ENCODE results near the gene HEBP1. TPM values are rescaled to one million over a fixed set of nuclear protein-coding genes. Genes with fewer than 3 reads are reported as not detected.

The HEBP1 gene
- polyA plus RNA-seq, 12 donors = 35.7 to 56.1 (median 39.2) TPM; not detected in 1

DNA sequence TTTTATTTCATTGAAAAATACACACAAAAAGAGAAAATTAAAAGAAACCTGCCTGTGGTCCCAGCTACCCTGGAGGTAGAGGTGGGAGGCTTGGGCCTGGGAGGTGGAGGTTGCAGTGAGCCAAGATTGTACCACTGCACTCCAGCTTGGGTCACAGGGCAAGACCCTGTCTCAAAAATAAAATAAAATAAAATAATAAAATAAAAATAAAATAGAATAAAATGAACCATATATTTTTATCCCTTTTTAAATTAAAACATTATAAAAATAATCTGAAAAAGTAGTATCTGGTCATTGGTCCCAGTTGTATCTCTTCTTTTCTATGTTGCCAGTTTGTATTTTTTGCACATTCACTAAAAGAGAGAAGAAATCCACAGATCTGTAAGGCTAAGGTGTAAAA is 27.4 kb upstream of the HEBP1 start:
- no peak for DNase-seq

GRCh38 chr12:13027032-13027431 is 27.0 kb upstream of the HEBP1 start:
- no peak for DNase-seq

- DNase-seq = peak; percentile 69
Observed at GRCh38 chr12:13026286-13026685, 26.2 kb upstream of the HEBP1 start.

GRCh38 chr12:13024531-13024916 is 24.5 kb upstream of the HEBP1 start:
- no peak for DNase-seq

- DNase-seq = no peak
Observed at GRCh38 chr12:13023811-13024530, 23.9 kb upstream of the HEBP1 start.

DNA sequence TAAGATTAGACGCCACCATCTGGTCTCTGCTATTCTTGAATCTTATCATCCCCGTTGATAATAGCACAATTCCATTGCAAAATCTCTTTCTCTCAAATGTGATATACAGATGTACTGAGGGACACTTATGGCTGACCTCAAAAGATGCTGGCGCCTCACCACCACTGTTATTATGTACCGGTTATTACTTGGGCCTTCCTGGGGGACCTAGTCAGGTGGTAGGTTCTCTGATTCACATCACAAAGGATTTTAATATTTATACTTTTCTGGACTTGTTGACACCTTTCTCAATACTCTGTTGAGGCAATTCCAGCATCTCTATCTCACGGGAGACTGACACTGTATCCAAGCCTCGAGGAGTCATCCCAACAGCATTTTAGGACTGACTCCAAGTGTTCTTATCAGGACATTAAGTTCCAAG is 22.8 kb upstream of the HEBP1 start:
- no peak for DNase-seq

DNA sequence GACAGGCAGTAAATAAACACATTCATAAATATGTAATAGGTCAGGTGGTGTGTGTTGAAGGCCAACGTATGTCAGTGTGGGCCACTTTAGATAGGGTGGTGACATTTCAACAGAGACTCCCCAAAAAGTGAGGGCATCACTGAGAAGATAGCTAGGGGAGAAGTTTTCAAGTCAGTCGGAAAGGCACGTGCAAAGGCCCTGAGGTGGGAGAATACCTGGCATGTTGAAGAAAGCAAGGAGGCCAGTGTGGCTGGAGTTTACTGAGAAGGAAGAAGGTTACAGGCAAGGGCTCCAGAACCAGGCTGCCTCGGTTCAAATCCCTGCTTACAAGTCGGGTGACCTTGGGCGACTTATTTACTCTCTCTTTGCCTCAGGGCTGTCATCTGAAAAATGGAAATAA is 11.0 kb upstream of the HEBP1 start:
- no peak for DNase-seq

GRCh38 chr12:13008741-13009380 is 8.8 kb upstream of the HEBP1 start:
- no peak for DNase-seq

- DNase-seq = no peak
Observed at GRCh38 chr12:13007496-13008233, 7.6 kb upstream of the HEBP1 start.

DNA sequence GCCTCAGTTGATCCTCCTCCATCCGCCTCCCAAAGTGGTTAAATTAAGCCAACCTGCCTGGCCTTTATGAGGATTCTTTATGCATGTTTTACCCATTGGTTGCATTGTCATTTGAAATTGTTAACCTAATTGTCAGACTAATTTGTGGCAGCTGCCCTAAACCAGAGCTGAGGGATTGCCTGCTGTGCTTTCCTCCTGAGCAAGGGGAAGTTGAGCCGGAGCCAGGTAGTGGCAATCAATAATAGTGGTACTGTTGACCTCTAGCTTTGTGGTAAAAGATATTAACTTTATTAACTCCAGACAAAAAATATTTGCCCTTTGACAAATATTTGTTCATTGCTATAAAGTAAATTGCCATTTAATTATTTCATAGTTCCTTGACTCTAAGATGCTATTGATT is 5.6 kb upstream of the HEBP1 start:
- no peak for DNase-seq

GRCh38 chr12:13004986-13005385 is 4.9 kb upstream of the HEBP1 start:
- DNase-seq = no peak

DNA sequence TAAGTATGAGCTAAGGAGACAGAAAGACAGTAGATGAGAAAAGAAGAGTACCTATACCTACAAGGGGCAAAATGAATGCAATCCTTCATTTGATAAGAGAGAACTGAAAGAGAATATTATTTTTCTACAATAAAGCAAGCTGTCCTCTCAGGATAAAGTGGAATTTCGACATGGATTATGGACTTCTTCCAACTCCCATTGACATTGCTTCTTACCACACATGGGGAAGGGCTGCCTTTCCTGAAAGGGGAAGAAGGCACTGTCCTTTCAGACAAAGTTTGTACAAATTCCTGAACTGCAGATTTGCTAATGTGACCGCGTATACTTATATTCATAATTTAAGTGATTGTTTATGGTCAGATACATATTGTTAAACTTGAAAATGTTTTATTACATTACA is 4.3 kb upstream of the HEBP1 start:
- DNase-seq = no peak

- DNase-seq = no peak
Observed at GRCh38 chr12:13002301-13003097, 2.4 kb upstream of the HEBP1 start.

DNA sequence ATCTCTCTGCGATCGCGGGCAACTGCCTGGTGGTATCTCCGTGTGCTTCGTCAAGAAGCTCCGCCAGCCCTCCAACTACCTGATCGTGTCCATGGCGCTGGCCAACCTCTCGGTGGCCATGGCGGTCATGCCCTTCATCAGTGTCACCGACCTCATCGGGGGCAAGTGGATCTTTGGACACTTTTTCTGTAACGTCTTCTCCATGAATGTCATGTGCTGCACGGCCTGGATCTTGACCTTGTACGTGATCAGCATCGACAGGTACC is 1.6 kb upstream of the HEBP1 start:
- DNase-seq = no peak

DNA sequence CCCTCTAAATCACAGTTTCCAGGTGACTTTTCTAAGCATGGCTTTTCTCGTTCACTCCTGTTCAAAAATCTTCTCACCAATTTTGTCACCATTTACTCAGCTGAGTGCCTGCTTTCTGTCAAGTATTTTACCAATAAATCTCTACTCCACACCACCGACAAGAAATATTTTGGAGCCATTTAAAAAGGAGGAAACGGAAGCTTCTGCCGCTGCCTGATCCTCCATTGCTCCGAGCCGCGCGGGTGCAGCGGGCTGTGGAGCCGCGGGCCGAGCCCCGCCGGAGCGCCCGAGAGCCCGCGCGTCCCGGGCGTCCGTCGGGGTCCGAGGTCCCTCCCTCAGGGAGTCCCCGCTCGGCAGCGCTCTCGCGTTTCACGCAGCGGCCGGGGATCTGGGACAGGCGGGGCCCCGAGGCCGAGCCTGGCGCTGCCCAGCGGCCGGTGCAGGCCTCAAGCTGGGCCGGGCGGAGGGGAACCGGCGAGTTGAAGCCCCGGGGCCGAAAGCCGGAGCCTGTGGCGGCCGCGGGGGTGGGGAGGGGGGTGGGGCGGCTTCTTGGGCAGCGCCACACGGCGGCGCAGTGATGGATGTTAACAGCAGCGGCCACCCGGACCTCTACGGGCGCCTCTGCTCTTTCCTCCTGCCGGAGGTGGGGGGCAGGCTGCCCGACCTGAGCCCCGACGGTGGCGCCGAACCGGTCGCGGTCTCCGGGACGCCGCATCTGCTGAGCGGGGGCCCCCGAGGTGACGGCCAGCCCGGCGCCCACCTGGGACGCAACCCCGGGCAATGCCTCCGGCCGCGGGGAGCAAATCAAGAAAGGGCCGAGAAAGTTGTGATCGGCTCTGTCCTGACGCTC is 1.1 kb upstream of the HEBP1 start:
- DNase-seq = peak; percentile 66

GRCh38 chr12:13000616-13000924 is 505 bp upstream of the HEBP1 start:
- DNase-seq = no peak

DNA sequence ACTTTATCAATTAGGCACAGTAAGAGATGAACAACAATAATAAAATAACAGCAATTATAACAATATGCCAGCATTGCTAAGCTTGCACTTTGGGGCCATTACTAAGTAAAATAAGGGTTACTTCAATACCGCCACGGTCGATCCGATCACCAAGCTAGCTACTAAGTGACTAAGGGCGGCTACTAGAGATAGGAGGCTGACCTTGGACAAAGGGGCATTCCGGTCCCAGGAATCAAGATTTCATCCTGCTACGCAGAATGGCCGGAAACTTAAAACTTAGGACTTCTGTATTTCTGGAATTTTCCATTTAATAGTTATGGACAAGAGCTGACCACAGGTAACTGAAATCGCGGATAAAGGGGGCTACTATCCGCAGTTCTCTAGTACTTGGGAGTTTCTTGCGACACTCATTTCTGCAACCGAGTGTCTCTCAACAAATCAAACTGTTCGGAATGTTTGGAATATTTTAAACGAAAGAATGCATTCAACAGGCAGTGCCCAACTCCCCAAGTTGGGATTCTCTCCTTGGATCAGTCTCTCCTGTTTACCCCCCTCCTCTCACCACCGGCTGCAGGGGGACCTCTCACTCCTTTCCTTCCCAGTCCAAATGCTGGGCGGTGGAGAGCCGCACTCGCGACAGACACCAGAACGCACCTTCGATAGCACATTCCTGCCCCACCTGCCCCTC is 650 bp downstream of the HEBP1 start:
- no peak for DNase-seq

DNA sequence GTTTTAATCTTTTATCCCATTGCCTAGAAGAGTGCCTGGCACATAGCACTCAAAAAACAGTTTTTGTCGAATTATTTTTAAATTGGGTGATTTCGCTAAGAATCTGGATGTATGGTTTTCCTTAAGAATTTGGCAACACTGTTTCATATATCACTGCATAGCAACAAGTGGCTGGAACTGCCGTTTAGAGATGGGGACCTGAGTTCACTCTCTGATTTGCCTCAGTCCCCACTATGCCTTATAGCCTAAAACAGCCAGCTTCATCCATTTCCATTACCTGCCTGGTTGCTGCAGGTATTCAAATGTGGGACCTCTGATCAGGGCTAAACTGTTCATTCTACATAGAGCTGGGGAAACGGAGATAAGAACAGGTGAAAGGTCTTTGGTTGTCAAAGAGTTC is 1.8 kb downstream of the HEBP1 start:
- no peak for DNase-seq

DNA sequence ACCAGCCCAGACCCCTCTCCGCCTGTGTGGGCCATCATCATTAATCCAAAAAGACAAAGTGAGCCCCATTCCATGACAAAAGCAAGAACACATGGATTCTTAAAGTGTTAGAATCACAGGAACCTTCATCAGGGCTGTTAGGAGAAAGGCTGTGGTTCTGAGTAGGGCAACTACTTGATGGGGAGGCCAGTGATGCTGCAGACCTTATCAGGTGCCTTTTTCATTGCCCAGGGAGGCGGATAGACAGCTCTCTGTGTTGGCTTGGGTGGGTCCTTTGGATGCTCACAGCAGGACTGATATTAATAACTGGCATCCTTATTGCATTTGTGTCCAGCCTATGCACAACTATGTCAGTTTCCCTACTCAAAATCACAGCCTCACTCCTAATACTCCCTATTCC is 2.3 kb downstream of the HEBP1 start:
- DNase-seq = no peak

- no peak for DNase-seq
Observed at GRCh38 chr12:12997156-12997555, 2.9 kb downstream of the HEBP1 start.

- DNase-seq = no peak
Observed at GRCh38 chr12:12996209-12996608, 3.9 kb downstream of the HEBP1 start.
